ENCODE results near the gene ALKBH8. TPM values are rescaled to one million over a fixed set of nuclear protein-coding genes. Genes with fewer than 3 reads are reported as not detected.

Gene ALKBH8, protein sequence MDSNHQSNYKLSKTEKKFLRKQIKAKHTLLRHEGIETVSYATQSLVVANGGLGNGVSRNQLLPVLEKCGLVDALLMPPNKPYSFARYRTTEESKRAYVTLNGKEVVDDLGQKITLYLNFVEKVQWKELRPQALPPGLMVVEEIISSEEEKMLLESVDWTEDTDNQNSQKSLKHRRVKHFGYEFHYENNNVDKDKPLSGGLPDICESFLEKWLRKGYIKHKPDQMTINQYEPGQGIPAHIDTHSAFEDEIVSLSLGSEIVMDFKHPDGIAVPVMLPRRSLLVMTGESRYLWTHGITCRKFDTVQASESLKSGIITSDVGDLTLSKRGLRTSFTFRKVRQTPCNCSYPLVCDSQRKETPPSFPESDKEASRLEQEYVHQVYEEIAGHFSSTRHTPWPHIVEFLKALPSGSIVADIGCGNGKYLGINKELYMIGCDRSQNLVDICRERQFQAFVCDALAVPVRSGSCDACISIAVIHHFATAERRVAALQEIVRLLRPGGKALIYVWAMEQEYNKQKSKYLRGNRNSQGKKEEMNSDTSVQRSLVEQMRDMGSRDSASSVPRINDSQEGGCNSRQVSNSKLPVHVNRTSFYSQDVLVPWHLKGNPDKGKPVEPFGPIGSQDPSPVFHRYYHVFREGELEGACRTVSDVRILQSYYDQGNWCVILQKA
- 10.7 and 14.0 TPM in 2 replicates for total RNA-seq (2014; rRNA removed; shearing (Covaris generic))
- 6.6 and 6.8 TPM in 2 replicates for polyA plus RNA-seq (2016; fragmentation: Nextera tagmentation; extraction: Ambion mirVana)

GRCh38 chr11:107565219-107565937 is at the start of gene ALKBH8:
TSS of gene ALKBH8 (minus strand) at chr11:107565735. CDS start at chr11:107560893, 4,842 bp downstream.
- Histone ChIP-seq H3K36me3 (ENCODE audit: low read depth) (no peaks in the 10 kb centered on the region), H3K4me2 (ENCODE audit: unreplicated experiment) (peak within 1 kb of the TSS; percentile 100), H3K4me1 (ENCODE audit: insufficient read depth) (peaks cover 50% of the 10 kb centered on the region), H3K9me3 (ENCODE audit: low read depth) (no peaks in the 10 kb centered on the region), H3F3A (ENCODE audit: insufficient read depth) (peaks cover 49% of the 10 kb centered on the region), H3K9me2 (ENCODE audit: insufficient read depth) (no peaks in the 10 kb centered on the region), H3K4me3 (peak within 1 kb of the TSS; percentile 91), H3K27ac (peak within 1 kb of the TSS; percentile 94), H4K20me1 (ENCODE audit: insufficient read depth) (no peaks in the 10 kb centered on the region), H2AFZ (peak within 1 kb of the TSS; percentile 99), H3K27me3 (replicated peaks; ENCODE audit: insufficient read depth) (no peaks in the 10 kb centered on the region), H3K79me2 (ENCODE audit: insufficient read depth) (peaks cover 10% of the 10 kb centered on the region), H3K9ac (peak within 1 kb of the TSS; percentile 90)
- in situ Hi-C loops (cut with MboI): no loop called here
- no peak for TF ChIP-seq EZH2 (IDR thresholded peaks at IDR 0.05; ENCODE audit: insufficient read depth, poor library complexity, severe bottlenecking)
- no peak for TF ChIP-seq EZH2phosphoT487 (IDR thresholded peaks at IDR 0.05; ENCODE audit: insufficient read depth, low read depth)
- WGBS, 2 experiments (ENCODE audit: low coverage in 1 of 2, low lambda C conversion rate in 2 of 2, missing lambda C conversion rate in 2 of 2): 0 to 1% methylated on average over 32 of the region's 32 CpGs
- peak; percentile 91 for DNase-seq

DNA sequence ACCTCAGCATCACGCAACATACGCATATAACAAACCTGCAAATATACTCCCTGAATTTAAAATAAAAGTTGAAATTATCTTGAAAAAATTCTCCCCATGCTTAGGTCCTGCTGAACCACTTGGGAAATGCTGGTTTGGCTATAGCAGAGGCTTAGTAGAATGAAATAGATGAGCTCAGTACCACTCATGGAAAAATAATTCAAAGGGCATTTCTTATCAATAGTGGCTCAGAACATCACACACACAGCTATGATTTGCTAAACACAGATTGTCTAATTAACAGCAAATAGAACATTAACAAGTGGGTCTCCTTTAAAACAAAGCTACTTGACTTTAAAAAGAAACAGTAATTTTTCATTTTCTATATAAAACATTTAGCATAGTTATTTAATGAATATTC is 46.9 kb upstream of the ALKBH8 start:
- DNase-seq: no peak
- Histone ChIP-seq H3F3A (ENCODE audit: insufficient read depth) (no peaks in the 10 kb centered on the region), H3K27me3 (replicated peaks; ENCODE audit: insufficient read depth) (peaks cover 16% of the 10 kb centered on the region; the same call in 1 of the 2 replicates), H4K20me1 (ENCODE audit: insufficient read depth) (no peaks in the 10 kb centered on the region), H2AFZ (no peak overlapping the region), H3K9ac (no peak overlapping the region), H3K79me2 (ENCODE audit: insufficient read depth) (no peaks in the 10 kb centered on the region), H3K4me2 (ENCODE audit: unreplicated experiment) (no peak overlapping the region), H3K9me2 (ENCODE audit: insufficient read depth) (no peaks in the 10 kb centered on the region), H3K27ac (no peak overlapping the region), H3K36me3 (ENCODE audit: low read depth) (no peaks in the 10 kb centered on the region), H3K4me3 (no peak overlapping the region), H3K9me3 (ENCODE audit: low read depth) (no peaks in the 10 kb centered on the region), H3K4me1 (ENCODE audit: insufficient read depth) (no peaks in the 10 kb centered on the region)
- TF ChIP-seq EZH2phosphoT487 (IDR thresholded peaks at IDR 0.05; ENCODE audit: insufficient read depth, low read depth) (no peak), EZH2 (IDR thresholded peaks at IDR 0.05; ENCODE audit: insufficient read depth, poor library complexity, severe bottlenecking) (no peak)
- WGBS, 2 experiments (ENCODE audit: low coverage in 1 of 2, low lambda C conversion rate in 2 of 2, missing lambda C conversion rate in 2 of 2): 78 to 81% methylated on average over 2 of the region's 2 CpGs
- in situ Hi-C loops (cut with MboI): no loop called here

DNA sequence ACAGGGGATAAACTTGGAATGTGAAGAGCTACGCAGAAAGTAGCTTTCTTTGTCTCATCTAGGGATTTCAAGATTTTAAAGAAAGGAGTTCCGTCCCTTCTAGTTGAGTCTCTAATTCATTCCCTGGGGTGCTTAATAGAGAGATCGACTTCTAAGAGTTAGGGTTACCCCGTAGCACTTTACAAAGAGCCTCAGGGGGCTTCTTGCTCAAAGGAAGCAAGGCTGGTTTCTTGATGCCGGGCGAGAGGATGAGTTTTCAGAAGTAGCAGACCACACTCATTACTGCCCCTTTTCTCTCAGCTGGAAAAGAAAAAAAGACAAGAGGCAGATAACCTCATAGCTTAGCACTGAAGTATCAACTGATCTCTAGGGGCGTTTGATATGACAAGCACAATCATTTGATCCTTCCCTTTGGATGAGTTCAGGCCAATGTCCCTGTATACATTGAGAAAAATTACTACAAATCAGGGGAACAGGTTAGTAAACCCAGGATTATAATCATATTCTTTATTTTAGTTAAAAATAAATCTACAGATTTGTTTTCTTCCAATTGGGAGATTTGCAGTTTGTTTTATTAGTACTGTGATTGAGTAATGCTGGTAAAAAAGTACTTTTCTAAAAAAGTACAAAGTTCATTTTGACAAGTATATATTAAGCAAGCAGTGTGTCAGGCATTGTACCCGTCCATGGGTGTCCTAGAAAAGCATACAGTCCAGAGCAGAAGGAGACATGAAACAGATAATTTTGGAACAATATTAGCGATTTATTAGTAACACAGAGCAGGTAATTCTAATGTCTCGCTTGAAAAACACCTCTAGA is 44.1 kb upstream of the ALKBH8 start:
- H3K4me2 ChIP-seq (ENCODE audit: unreplicated experiment): no peak overlapping the region
- in situ Hi-C loops (cut with MboI): no loop called here

More for the DNA sequence above, 44.1 kb upstream of the ALKBH8 start:
- TF ChIP-seq EZH2phosphoT487 (IDR thresholded peaks at IDR 0.05; ENCODE audit: insufficient read depth, low read depth) (no peak), EZH2 (IDR thresholded peaks at IDR 0.05; ENCODE audit: insufficient read depth, poor library complexity, severe bottlenecking) (no peak)
- WGBS, 2 experiments (ENCODE audit: low coverage in 1 of 2, low lambda C conversion rate in 2 of 2, missing lambda C conversion rate in 2 of 2): 58 to 60% methylated on average over 10 of the region's 10 CpGs
- no peak for DNase-seq
- Histone ChIP-seq H4K20me1 (ENCODE audit: insufficient read depth) (no peaks in the 10 kb centered on the region), H2AFZ (no peak overlapping the region), H3K4me3 (no peak overlapping the region), H3F3A (ENCODE audit: insufficient read depth) (no peaks in the 10 kb centered on the region), H3K79me2 (ENCODE audit: insufficient read depth) (no peaks in the 10 kb centered on the region), H3K9me2 (ENCODE audit: insufficient read depth) (no peaks in the 10 kb centered on the region), H3K36me3 (ENCODE audit: low read depth) (no peaks in the 10 kb centered on the region), H3K27ac (no peak overlapping the region), H3K9ac (no peak overlapping the region), H3K27me3 (replicated peaks; ENCODE audit: insufficient read depth) (peaks cover 19% of the 10 kb centered on the region), H3K9me3 (ENCODE audit: low read depth) (no peaks in the 10 kb centered on the region), H3K4me1 (ENCODE audit: insufficient read depth) (no peaks in the 10 kb centered on the region)

Data from GM23248 (cell line).